ENCODE measurements around the gene KRTAP5-8.
"Not testable (repeated sequence)": the region's sequence is repeated elsewhere in the genome, so short reads cannot be mapped to it uniquely, and the experiment has no call there.

KRTAP5-8 gene

GRCh38 chr11:71518506-71519471 lies 19.0 kb upstream of the KRTAP5-8 start:
- no peak for DNase-seq

GRCh38 chr11:71519546-71519945 lies 18.3 kb upstream of the KRTAP5-8 start:
- DNase-seq: no peak

GRCh38 chr11:71525188-71525937 lies 12.5 kb upstream of the KRTAP5-8 start:
- DNase-seq: no peak

GRCh38 chr11:71525938-71526495 lies 11.8 kb upstream of the KRTAP5-8 start:
- no peak for DNase-seq

- DNase-seq: not testable (repeated sequence)
Measured at GRCh38 chr11:71526796-71527575, 10.8 kb upstream of the KRTAP5-8 start, which contains the start of gene KRTAP5-7. TSS of gene KRTAP5-7 (plus strand) at chr11:71527267. CDS start at chr11:71527301, 34 bp downstream.

- no peak for DNase-seq
Measured at GRCh38 chr11:71527576-71528210, 10.1 kb upstream of the KRTAP5-8 start.

- DNase-seq: no peak
Measured at GRCh38 chr11:71530602-71531001, 7.2 kb upstream of the KRTAP5-8 start.

GRCh38 chr11:71532036-71532610 lies 5.7 kb upstream of the KRTAP5-8 start:
- no peak for DNase-seq

- DNase-seq: not testable (repeated sequence)
Measured at GRCh38 chr11:71534711-71535608, 2.9 kb upstream of the KRTAP5-8 start.

- DNase-seq: no peak
Measured at GRCh38 chr11:71535825-71536224, 2.0 kb upstream of the KRTAP5-8 start.

GRCh38 chr11:71537537-71537936 lies 288 bp upstream of the KRTAP5-8 start:
- DNase-seq: no peak

- no peak for DNase-seq
Measured at GRCh38 chr11:71538666-71538990, 803 bp downstream of the KRTAP5-8 start.

- DNase-seq: no peak
Measured at GRCh38 chr11:71539017-71539416, 1.2 kb downstream of the KRTAP5-8 start.

- not testable (repeated sequence) for DNase-seq
Measured at GRCh38 chr11:71539971-71540370, 2.1 kb downstream of the KRTAP5-8 start.

- DNase-seq: not testable (repeated sequence)
Measured at GRCh38 chr11:71540521-71541304, 2.9 kb downstream of the KRTAP5-8 start.

- no peak for DNase-seq
Measured at GRCh38 chr11:71542382-71542781, 4.6 kb downstream of the KRTAP5-8 start.

GRCh38 chr11:71542879-71543777 lies 5.3 kb downstream of the KRTAP5-8 start:
- DNase-seq: no peak

- no peak for DNase-seq
Measured at GRCh38 chr11:71543866-71544265, 6.0 kb downstream of the KRTAP5-8 start.

All from DMS79 treated with DMSO at 0.1 percent for 48 hours (cell line).